DND-41 (cell line): ENCODE results near the gene FIG4.

Source experiments
- EZH2 ChIP-seq: IDR thresholded peaks from 3 replicates; pipeline ENCODE4 v1.6.1; 2012; ENCODE audit warnings: borderline replicate concordance, low read depth, mild to moderate bottlenecking, moderate library complexity, low read length, inconsistent platforms; ENCODE audit not compliant: severe bottlenecking
- TF ChIP-seq, protein P1 (sequence below): IDR thresholded peaks from 2 replicates; pipeline ENCODE4 v1.5.1; 2012; ENCODE audit warnings: borderline replicate concordance, low read length, moderate library complexity, mild to moderate bottlenecking; ENCODE audit not compliant: poor library complexity, severe bottlenecking; ENCODE audit errors: extremely low read depth

DNA sequence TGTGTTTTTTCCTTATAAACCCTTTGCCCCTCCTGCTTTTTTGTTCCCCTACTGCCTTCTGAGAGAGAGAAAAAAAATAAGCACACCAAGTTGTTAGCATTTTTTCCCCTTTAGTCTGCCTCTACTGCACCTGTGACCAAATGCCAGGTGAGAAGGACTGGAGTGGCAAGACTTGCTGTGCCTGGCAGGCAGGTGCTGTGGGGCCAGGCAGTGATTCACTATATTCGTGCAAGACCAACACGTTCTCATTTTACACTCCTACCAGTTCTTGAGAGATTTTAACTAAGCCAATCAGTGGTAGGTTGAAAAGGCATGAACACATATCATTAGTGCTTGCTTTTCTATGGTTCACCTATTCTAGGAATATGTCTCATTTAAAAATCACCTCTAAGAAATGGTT, 109.7 kb downstream of the FIG4 start:
- TF ChIP-seq EZH2: no peak
- TF ChIP-seq, protein P1, sequence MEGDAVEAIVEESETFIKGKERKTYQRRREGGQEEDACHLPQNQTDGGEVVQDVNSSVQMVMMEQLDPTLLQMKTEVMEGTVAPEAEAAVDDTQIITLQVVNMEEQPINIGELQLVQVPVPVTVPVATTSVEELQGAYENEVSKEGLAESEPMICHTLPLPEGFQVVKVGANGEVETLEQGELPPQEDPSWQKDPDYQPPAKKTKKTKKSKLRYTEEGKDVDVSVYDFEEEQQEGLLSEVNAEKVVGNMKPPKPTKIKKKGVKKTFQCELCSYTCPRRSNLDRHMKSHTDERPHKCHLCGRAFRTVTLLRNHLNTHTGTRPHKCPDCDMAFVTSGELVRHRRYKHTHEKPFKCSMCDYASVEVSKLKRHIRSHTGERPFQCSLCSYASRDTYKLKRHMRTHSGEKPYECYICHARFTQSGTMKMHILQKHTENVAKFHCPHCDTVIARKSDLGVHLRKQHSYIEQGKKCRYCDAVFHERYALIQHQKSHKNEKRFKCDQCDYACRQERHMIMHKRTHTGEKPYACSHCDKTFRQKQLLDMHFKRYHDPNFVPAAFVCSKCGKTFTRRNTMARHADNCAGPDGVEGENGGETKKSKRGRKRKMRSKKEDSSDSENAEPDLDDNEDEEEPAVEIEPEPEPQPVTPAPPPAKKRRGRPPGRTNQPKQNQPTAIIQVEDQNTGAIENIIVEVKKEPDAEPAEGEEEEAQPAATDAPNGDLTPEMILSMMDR: no peak
